ENCODE measurements around the gene GRHL1. TPM values are rescaled to one million over a fixed set of nuclear protein-coding genes. Genes with fewer than 3 reads are reported as not detected.

The GRHL1 gene
- total and polyA plus RNA-seq, 9 of the 15 experiments (the other 6 are each of a cell fraction or from before 2014, with no cell fraction given): 1.7 to 6.1 (median 4.7) TPM

GRCh38 chr2:10033251-10034006 is 81.9 kb downstream of the GRHL1 start (continued):
- TF ChIP-seq, protein P1, sequence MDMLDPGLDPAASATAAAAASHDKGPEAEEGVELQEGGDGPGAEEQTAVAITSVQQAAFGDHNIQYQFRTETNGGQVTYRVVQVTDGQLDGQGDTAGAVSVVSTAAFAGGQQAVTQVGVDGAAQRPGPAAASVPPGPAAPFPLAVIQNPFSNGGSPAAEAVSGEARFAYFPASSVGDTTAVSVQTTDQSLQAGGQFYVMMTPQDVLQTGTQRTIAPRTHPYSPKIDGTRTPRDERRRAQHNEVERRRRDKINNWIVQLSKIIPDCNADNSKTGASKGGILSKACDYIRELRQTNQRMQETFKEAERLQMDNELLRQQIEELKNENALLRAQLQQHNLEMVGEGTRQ (CRISPR knock-in tag; IDR thresholded peaks at IDR 0.05): peak; percentile 21; the same call in 1 of the 2 replicates
- TF ChIP-seq, protein P2, sequence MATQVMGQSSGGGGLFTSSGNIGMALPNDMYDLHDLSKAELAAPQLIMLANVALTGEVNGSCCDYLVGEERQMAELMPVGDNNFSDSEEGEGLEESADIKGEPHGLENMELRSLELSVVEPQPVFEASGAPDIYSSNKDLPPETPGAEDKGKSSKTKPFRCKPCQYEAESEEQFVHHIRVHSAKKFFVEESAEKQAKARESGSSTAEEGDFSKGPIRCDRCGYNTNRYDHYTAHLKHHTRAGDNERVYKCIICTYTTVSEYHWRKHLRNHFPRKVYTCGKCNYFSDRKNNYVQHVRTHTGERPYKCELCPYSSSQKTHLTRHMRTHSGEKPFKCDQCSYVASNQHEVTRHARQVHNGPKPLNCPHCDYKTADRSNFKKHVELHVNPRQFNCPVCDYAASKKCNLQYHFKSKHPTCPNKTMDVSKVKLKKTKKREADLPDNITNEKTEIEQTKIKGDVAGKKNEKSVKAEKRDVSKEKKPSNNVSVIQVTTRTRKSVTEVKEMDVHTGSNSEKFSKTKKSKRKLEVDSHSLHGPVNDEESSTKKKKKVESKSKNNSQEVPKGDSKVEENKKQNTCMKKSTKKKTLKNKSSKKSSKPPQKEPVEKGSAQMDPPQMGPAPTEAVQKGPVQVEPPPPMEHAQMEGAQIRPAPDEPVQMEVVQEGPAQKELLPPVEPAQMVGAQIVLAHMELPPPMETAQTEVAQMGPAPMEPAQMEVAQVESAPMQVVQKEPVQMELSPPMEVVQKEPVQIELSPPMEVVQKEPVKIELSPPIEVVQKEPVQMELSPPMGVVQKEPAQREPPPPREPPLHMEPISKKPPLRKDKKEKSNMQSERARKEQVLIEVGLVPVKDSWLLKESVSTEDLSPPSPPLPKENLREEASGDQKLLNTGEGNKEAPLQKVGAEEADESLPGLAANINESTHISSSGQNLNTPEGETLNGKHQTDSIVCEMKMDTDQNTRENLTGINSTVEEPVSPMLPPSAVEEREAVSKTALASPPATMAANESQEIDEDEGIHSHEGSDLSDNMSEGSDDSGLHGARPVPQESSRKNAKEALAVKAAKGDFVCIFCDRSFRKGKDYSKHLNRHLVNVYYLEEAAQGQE (IDR thresholded peaks at IDR 0.05; ENCODE audit: borderline replicate concordance): peak; percentile 94
- TF ChIP-seq, protein P2 (CRISPR knock-in tag; IDR thresholded peaks at IDR 0.05; ENCODE audit: low read depth): peak; percentile 92
- peak; percentile 62 for TF ChIP-seq ZNF592 (IDR thresholded peaks at IDR 0.05)
- no peak for TF ChIP-seq POLR2B (IDR thresholded peaks at IDR 0.05; ENCODE audit: low read depth, partially characterized antibody)
- no peak for TF ChIP-seq CEBPG (CRISPR knock-in tag; IDR thresholded peaks at IDR 0.05)
- TF ChIP-seq CEBPG (tag; conservative IDR thresholded peaks at IDR 0.05 in 1 of 2, IDR thresholded peaks at IDR 0.05 in 1 of 2): 0 out of 4 replicates have a peak, but pooled peaks of 1 of the 2 experiments have one; percentile 27
- no peak for TF ChIP-seq CEBPB (tag; IDR thresholded peaks at IDR 0.05)
- TF ChIP-seq SMAD4 (CRISPR knock-in tag; conservative IDR thresholded peaks at IDR 0.05): 0 out of 2 replicates have a peak, but pooled peaks have one; percentile 20

Measured in K562 (cell line).